H9 (cell line): ENCODE data around the gene DCHS1. TPM values are rescaled to one million over a fixed set of nuclear protein-coding genes. Genes with fewer than 3 reads are reported as not detected.

Experiments used
- DNase-seq: peaks from one replicate; pipeline ENCODE4 v3.0.0-alpha.2; 2017
- H2AFZ ChIP-seq: one replicate; pipeline ENCODE4 v1.6.1; 2013; ENCODE audit warnings: mild to moderate bottlenecking, low read length, control low read depth, moderate library complexity
- H2AK5ac ChIP-seq: 2 replicates; pipeline ENCODE4 v1.6.1; 2013; ENCODE audit warnings: low read length, control low read depth, mixed read lengths; ENCODE audit not compliant: insufficient read length
- H2BK120ac ChIP-seq: one replicate; pipeline ENCODE4 v1.6.1; 2013; ENCODE audit warnings: low read depth, mild to moderate bottlenecking, low read length, control low read depth, inconsistent platforms; ENCODE audit not compliant: poor library complexity, severe bottlenecking
- H2BK12ac ChIP-seq: 2 replicates; pipeline ENCODE4 v1.6.1; 2013; ENCODE audit warnings: low read length, control low read depth, mixed read lengths, low read depth; ENCODE audit not compliant: insufficient read length
- H2BK15ac ChIP-seq: 2 replicates; pipeline ENCODE4 v1.6.1; 2013; ENCODE audit warnings: low read depth, low read length, control low read depth
- H2BK20ac ChIP-seq: one replicate; pipeline ENCODE4 v1.6.1; 2013; ENCODE audit warnings: low read depth, mild to moderate bottlenecking, low read length, control low read depth, inconsistent platforms; ENCODE audit not compliant: poor library complexity, severe bottlenecking
- H2BK5ac ChIP-seq: 2 replicates; pipeline ENCODE4 v1.6.1; 2013; ENCODE audit warnings: low read length, control low read depth, mixed read lengths; ENCODE audit not compliant: insufficient read length
- H3K14ac ChIP-seq: 2 replicates; pipeline ENCODE4 v1.6.1; 2013; ENCODE audit warnings: low read length, control low read depth; ENCODE audit not compliant: insufficient read depth
- H3K18ac ChIP-seq: 2 replicates; pipeline ENCODE4 v1.6.1; 2013; ENCODE audit warnings: low read depth, mild to moderate bottlenecking, mixed read lengths, low read length, control low read depth; ENCODE audit not compliant: insufficient read length
- H3K23ac ChIP-seq: 2 replicates; pipeline ENCODE4 v1.6.1; 2013; ENCODE audit warnings: low read length, control low read depth, mixed read lengths, low read depth; ENCODE audit not compliant: insufficient read length
- H3K23me2 ChIP-seq: 2 replicates; pipeline ENCODE4 v1.6.1; 2013; ENCODE audit warnings: low read depth, mild to moderate bottlenecking, mixed read lengths, low read length, control low read depth; ENCODE audit not compliant: insufficient read length, poor library complexity, severe bottlenecking
- H3K27ac ChIP-seq: 2 replicates; pipeline ENCODE4 v1.5.1; 2013; ENCODE audit warnings: low read length, control low read depth, mixed read lengths, low read depth; ENCODE audit not compliant: insufficient read length
- H3K27me3 ChIP-seq: 2 replicates; pipeline ENCODE4 v1.6.1; 2013; ENCODE audit warnings: low read length, control low read depth, inconsistent platforms; ENCODE audit not compliant: insufficient read depth
- H3K4ac ChIP-seq: 2 replicates; pipeline ENCODE4 v1.6.1; 2013; ENCODE audit warnings: low read depth, mild to moderate bottlenecking, control low read depth, inconsistent platforms, low read length, moderate library complexity
- H3K4me1 ChIP-seq: 2 replicates; pipeline ENCODE4 v1.6.1; 2013; ENCODE audit warnings: low read length, control low read depth, inconsistent platforms; ENCODE audit not compliant: insufficient read depth
- H3K4me2 ChIP-seq: 2 replicates; pipeline ENCODE4 v1.6.1; 2013; ENCODE audit warnings: low read length, control low read depth, mixed read lengths; ENCODE audit not compliant: insufficient read length, insufficient read depth
- H3K56ac ChIP-seq: 2 replicates; pipeline ENCODE4 v1.6.1; 2013; ENCODE audit warnings: low read depth, mild to moderate bottlenecking, mixed read lengths, low read length, control low read depth; ENCODE audit not compliant: insufficient read length
- H3K79me1 ChIP-seq: 2 replicates; pipeline ENCODE4 v1.6.1; 2013; ENCODE audit warnings: low read depth, mild to moderate bottlenecking, moderate library complexity, low read length, control low read depth, inconsistent platforms; ENCODE audit not compliant: insufficient read depth, poor library complexity, severe bottlenecking
- H3K79me2 ChIP-seq: 2 replicates; pipeline ENCODE4 v1.6.1; 2013; ENCODE audit warnings: low read length, control low read depth, inconsistent platforms; ENCODE audit not compliant: insufficient read depth
- H3K9ac ChIP-seq: 2 replicates; pipeline ENCODE4 v1.6.1; 2013; ENCODE audit warnings: low read length, control low read depth, mixed read lengths; ENCODE audit not compliant: insufficient read length; ENCODE audit errors: extremely low read depth
- H3K9me3 ChIP-seq: one replicate; pipeline ENCODE4 v1.6.1; 2013; ENCODE audit warnings: low read depth, low read length, inconsistent platforms; ENCODE audit not compliant: control insufficient read depth
- H3T11ph ChIP-seq: one replicate; pipeline ENCODE4 v1.6.1; 2013; ENCODE audit warnings: mild to moderate bottlenecking, low read length, control low read depth, inconsistent platforms
- H4K20me1 ChIP-seq: one replicate; pipeline ENCODE4 v1.6.1; 2013; ENCODE audit not compliant: control insufficient read depth, insufficient read length, insufficient read depth
- H4K5ac ChIP-seq: 2 replicates; pipeline ENCODE4 v1.6.1; 2013; ENCODE audit warnings: low read depth, mild to moderate bottlenecking, mixed read lengths, low read length, control low read depth; ENCODE audit not compliant: insufficient read length
- H4K8ac ChIP-seq: replicated peaks from 2 replicates; pipeline ENCODE4 v1.6.1; 2013; ENCODE audit warnings: low read length, control low read depth, mixed read lengths, low read depth; ENCODE audit not compliant: insufficient read length
- H4K91ac ChIP-seq: 2 replicates; pipeline ENCODE4 v1.6.1; 2013; ENCODE audit warnings: low read depth, mild to moderate bottlenecking, moderate library complexity, mixed read lengths, low read length, control low read depth; ENCODE audit not compliant: insufficient read length
- H3K27ac Mint-ChIP-seq, 3 experiments: 2 replicates in 2 of 3; 3 replicates in 1 of 3; pipeline ENCODE4 v1.8.0; 2020 to 2021; ENCODE audit warnings: mixed read lengths in 3 of 3, mild to moderate bottlenecking in 1 of 3, moderate library complexity in 1 of 3
- H3K27me3 Mint-ChIP-seq: 2 replicates; pipeline ENCODE4 v1.8.0; 2021; ENCODE audit warnings: low read depth, mild to moderate bottlenecking, moderate library complexity, mixed read lengths
- H3K36me3 Mint-ChIP-seq, 3 experiments: 2 replicates in 2 of 3; 3 replicates in 1 of 3; pipeline ENCODE4 v1.8.0; 2020 to 2021; ENCODE audit warnings: low read depth in 3 of 3, mixed read lengths in 3 of 3; ENCODE audit not compliant: insufficient read depth in 1 of 3
- H3K4me1 Mint-ChIP-seq, 2 experiments: 2 replicates each; pipeline ENCODE4 v1.8.0; 2020; ENCODE audit warnings: mixed read lengths in 2 of 2
- H3K4me3 Mint-ChIP-seq, 2 experiments: 2 replicates in 1 of 2; 3 replicates in 1 of 2; pipeline ENCODE4 v1.8.0; 2020 to 2021; ENCODE audit warnings: mild to moderate bottlenecking in 2 of 2, mixed read lengths in 2 of 2, moderate library complexity in 1 of 2
- H3K9me3 Mint-ChIP-seq, 2 experiments: 2 replicates in 1 of 2; 3 replicates in 1 of 2; pipeline ENCODE4 v1.8.0; 2020; ENCODE audit warnings: mild to moderate bottlenecking in 2 of 2, mixed read lengths in 2 of 2, moderate library complexity in 1 of 2
- CTCF ChIP-seq: fragments of 200-600 bp; sonication (generic); conservative IDR thresholded peaks from 3 replicates; pipeline ENCODE4 v1.8.0; 2021; ENCODE audit warnings: antibody characterized with exemption, mild to moderate bottlenecking
- WGBS: extraction: QIAGEN DNeasy Blood & Tissue Kit; methylation state at CpG from one replicate; pipeline ENCODE4 v1.1.7; 2013; ENCODE audit warnings: missing lambda C conversion rate, low lambda C conversion rate, mixed read lengths; ENCODE audit not compliant: insufficient read length; ENCODE audit errors: extremely low coverage; 5-methylcytosine and 5-hydroxymethylcytosine counted together
- total RNA-seq: library from RNA; stranded (reverse); gene quantifications from 2 replicates; pipeline ENCODE4 v1.2.1, GENCODE V29; 2021

Gene DCHS1
- total RNA-seq, 1 experiment from 2014 or later = 12.5 TPM

- no peak overlapping the region for H2BK15ac ChIP-seq
- WGBS = no CpG with 5 or more reads among the region's 5 CpGs
Measured at GRCh38 chr11:6681949-6682348, 26.3 kb upstream of the DCHS1 start.

More at GRCh38 chr11:6681949-6682348, 26.3 kb upstream of the DCHS1 start:
- no peak overlapping the region for H3K27ac ChIP-seq
- H3T11ph ChIP-seq = no peak overlapping the region
- H3K79me1 ChIP-seq = peaks cover 3% of the 10 kb centered on the region
- no peak overlapping the region for H3K4ac ChIP-seq
- no peak overlapping the region for H4K91ac ChIP-seq
- peaks cover 13 to 39% (median 27%) of the 10 kb centered on the region in 3 experiments; a peak in 6 of 7 replicates for H3K36me3 Mint-ChIP-seq
- H3K4me3 Mint-ChIP-seq = peak overlapping the region; percentile 99
- H4K20me1 ChIP-seq = no peaks in the 10 kb centered on the region
- H3K9ac ChIP-seq = peak overlapping the region; percentile 89
- no peaks in the 10 kb centered on the region for H3K9me3 ChIP-seq
- H2AFZ ChIP-seq = no peak overlapping the region
- peaks cover 2% of the 10 kb centered on the region for H3K4me1 ChIP-seq
- H3K27ac Mint-ChIP-seq = peak overlapping the region in 1 of 3 experiments; percentile 99; a peak in 3 of 7 replicates
- no peak overlapping the region for H2AK5ac ChIP-seq
- no peak overlapping the region for H3K23ac ChIP-seq
- H3K27me3 Mint-ChIP-seq = no peaks in the 10 kb centered on the region; the same call in 1 of the 2 replicates
- peak overlapping the region; percentile 85 for H3K4me2 ChIP-seq
- no peak overlapping the region for H2BK120ac ChIP-seq
- no peak overlapping the region for H2BK20ac ChIP-seq
- H3K9me3 Mint-ChIP-seq = peaks cover 0 to 4% of the 10 kb centered on the region in 2 experiments; a peak in 1 of 5 replicates
- peaks cover 7% of the 10 kb centered on the region for H3K23me2 ChIP-seq
- H3K4me1 Mint-ChIP-seq = peaks cover 16 to 17% of the 10 kb centered on the region in 2 experiments
- H4K8ac ChIP-seq = no peak overlapping the region
- H2BK5ac ChIP-seq = no peak overlapping the region
- H3K18ac ChIP-seq = no peak overlapping the region
- H2BK12ac ChIP-seq = no peak overlapping the region
- H3K79me2 ChIP-seq = peaks cover 8% of the 10 kb centered on the region; the same call in 1 of the 2 replicates
- no peak for TF ChIP-seq CTCF
- no peak for DNase-seq
- no peaks in the 10 kb centered on the region for H3K27me3 ChIP-seq
- H3K14ac ChIP-seq = no peak overlapping the region
- no peak overlapping the region for H3K56ac ChIP-seq
- H4K5ac ChIP-seq = peak overlapping the region; percentile 47
